HG03045 (cell line): Measurements from ENCODE around the gene TRIM21.
A peak's percentile ranks its signal among the peaks of the same experiment; 100 is the strongest.
"Not testable (repeated sequence)": the region's sequence is repeated elsewhere in the genome, so short reads cannot be mapped to it uniquely, and the experiment has no call there.

Source experiments
- ATAC-seq: cut with Tn5 transposase; IDR thresholded peaks from one replicate; pipeline ENCODE4 v1.9.1; 2021; ENCODE audit warnings: mild to moderate bottlenecking, moderate library complexity; ENCODE audit not compliant: unreplicated experiment

The TRIM21 gene

DNA sequence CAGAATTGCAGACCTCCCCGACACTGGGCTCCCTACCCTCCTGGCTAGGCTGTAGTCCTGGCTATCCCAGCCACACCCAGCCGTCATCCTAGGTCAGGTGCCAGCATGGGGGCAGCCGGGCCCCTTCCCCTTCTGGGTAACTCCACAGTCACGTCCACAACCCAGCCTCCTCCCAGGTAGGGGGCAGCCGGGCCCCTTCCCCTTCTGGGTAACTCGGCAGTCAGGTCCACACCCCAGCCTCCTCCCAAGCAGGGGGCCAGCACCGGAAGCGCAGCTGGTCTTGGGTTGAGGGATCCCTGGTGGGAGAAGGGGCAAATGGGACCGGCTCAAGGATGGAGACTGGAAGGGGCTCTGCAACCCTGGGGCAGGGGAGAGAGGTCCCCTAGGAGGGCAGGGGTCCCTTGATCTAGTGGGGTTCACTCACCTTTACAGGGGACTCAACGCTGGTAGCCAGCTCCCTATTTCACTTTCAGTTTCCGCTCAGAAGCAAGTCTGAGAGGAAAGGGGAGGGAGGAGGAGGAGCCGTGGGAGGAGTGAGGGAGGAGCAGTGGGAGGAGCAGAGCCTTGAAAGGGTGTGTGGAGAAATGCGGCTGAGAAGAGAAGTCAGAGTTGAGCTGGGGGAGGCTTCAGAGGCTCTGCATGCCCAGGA is at the start of gene TRIM21:
Gene TRIM21 (minus strand): TSS at position 494 of the 649 bp plus-strand sequence. CDS start 3,293 bp downstream, outside the sequence.
- ATAC-seq = peak; percentile 100

GRCh38 chr11:4441515-4441914 is 48.0 kb upstream of the TRIM21 start:
- ATAC-seq = no peak

GRCh38 chr11:4436411-4436810 is 42.9 kb upstream of the TRIM21 start:
- no peak for ATAC-seq

- no peak for ATAC-seq
Measured at GRCh38 chr11:4433856-4434255, 40.4 kb upstream of the TRIM21 start.

- ATAC-seq = no peak
Measured at GRCh38 chr11:4430051-4430450, 36.5 kb upstream of the TRIM21 start.

GRCh38 chr11:4418403-4418802 is 24.9 kb upstream of the TRIM21 start:
- no peak for ATAC-seq

DNA sequence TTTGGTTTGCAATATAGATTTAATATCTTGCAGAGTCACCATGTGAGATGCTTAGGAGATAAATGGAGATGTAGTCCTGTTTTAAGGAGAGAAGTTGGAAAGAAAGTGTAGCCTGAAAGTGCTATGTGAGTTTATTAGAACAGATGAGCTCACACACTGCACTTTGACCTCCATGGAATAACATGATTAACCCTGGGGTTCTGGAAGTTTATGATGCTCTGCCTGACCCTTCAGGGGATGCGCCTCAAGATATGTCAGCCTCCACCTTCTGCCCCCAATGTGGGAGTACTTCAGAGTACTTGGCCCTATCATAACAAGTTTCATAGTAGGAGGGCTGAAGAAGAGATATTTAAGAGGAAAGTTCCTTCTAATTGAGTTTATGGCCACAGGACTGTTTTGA is 23.3 kb upstream of the TRIM21 start:
- no peak for ATAC-seq

DNA sequence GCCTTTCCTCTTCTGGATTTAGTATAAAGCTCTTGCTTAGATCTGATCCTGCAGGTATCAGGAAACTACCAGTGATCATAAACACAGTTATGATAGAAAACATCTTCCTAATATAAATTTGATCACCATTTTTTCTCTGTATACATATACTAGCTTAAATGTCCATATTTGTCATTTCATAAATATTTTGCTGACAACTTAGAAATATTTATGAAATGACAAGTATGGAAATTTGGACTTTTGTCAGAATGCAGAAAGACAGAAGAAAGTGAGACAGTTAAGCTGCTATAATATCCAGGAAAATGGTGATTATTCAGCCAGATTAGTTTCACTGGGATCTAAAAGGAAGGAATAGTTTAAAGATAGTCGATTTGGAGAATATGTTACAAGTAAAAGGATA is 22.8 kb upstream of the TRIM21 start:
- ATAC-seq = no peak

DNA sequence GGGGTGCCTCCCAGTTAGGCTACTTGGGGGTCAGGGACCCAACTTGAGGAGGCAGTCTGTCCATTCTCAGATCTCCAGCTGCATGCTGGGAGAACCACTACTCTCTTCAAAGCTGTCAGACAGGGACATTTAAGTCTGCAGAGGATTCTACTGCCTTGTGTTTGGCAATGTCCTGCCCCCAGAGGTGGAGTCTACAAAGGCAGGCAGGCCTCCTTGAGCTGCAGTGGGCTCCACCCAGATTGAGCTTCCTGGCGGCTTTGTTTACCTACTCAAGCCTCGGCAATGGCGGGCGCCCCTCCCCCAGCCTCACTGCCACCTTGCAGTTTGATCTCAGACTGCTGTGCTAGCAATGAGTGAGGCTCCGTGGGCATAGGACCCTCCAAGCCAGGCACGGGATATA is 12.7 kb upstream of the TRIM21 start:
- ATAC-seq = not testable (repeated sequence)

DNA sequence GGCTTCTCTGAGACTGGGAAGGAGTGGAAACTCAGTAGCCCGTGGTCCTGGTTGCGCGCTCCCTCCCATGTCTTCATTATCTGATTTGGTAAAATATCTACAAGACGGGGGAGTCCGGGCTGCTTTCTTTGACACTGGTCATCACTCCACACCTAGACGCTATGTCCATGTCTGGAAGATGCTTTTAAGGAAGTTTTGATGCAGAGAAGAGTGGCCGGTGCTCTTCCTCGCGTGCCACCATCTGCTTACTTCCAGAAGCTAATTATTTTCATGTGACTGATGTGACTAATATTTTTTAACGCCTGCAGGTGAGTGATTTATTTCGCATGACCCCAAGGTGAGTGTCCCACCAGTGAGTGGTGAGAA is 339 bp upstream of the TRIM21 start:
- peak; percentile 18 for ATAC-seq

GRCh38 chr11:4388221-4388620 is 5.3 kb downstream of the TRIM21 start:
- no peak for ATAC-seq

DNA sequence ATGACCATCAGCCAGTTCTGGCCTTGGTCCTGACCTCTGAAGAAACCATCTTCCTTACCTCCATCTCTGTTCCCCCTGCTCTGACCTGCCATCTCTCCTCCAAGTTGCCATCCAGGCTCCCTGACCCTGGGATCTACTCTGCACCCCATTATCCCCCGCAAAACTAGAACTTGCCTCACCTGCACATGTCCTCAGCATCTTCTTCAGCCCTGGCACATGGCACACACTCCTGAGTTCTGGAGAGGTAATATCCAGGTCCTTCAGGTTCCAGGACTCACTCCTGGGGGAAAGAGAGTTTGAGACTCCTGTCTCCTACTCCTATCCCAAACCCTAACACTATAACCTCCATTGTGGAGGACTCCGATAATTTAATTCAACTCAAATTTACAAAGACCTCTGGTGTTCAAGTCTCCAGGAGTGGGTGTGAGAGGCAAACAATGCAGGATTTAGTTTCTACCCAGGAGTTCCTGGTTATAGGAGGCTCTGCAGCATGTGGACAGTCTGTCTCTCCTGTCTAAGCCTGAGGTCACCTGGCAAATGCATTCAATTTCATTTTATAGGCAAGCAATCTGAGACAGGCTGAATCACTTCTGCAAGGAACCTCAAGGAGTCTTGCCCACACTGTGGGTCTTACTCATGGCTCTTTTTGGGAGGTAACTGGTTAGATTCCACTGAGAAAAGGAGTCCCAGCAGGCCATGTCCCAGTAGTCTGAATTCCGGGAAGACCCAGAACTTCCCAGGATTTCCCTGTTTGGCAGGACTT is 7.3 kb downstream of the TRIM21 start:
- no peak for ATAC-seq

- no peak for ATAC-seq
Measured at GRCh38 chr11:4381901-4382300, 11.6 kb downstream of the TRIM21 start.

- ATAC-seq = no peak
Measured at GRCh38 chr11:4375431-4376140, 17.9 kb downstream of the TRIM21 start.

GRCh38 chr11:4370166-4370565 is 23.3 kb downstream of the TRIM21 start:
- no peak for ATAC-seq

DNA sequence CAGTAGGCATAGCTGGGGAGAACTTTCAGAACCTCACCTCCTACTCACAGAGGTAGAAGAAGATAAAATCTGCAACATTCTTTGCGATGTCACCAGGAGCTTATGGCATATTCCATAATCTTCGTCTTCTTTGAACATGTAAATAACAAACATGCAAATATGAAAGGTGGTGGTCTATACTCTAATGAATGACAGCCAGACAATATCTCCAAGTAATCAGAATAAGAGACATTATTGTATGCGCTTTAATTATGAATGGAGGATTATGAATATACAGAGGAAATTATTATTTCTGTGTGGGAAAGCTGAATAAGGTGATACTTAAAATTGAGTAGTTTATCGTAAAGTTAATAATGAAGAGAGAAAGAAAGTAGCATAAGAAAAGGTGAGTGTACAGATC is 25.2 kb downstream of the TRIM21 start, which contains the start of gene OR52B4:
Gene OR52B4 (minus strand): TSS at position 101 of the 400 bp plus-strand sequence. CDS start 91 bp downstream, at position 10.
- no peak for ATAC-seq

DNA sequence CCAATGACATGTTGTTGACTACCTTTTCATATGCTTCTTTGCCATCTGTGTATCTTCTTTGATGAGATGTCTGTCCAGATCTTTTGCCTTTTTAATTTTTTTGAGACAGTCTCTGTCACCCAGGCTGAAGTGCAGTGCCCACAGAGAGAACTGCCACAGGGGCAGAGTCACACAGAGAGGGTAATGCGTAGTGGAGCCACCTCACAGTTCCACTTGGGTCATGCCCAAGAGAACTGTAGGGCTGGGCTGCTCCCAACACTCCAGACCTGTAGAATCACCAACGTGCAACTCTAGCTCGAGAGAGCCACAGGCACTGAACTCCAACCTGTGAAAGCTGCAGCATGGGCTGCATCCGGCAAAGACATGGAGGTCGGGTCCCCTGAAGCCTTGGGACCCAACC is 45.4 kb downstream of the TRIM21 start:
- not testable (repeated sequence) for ATAC-seq

DNA sequence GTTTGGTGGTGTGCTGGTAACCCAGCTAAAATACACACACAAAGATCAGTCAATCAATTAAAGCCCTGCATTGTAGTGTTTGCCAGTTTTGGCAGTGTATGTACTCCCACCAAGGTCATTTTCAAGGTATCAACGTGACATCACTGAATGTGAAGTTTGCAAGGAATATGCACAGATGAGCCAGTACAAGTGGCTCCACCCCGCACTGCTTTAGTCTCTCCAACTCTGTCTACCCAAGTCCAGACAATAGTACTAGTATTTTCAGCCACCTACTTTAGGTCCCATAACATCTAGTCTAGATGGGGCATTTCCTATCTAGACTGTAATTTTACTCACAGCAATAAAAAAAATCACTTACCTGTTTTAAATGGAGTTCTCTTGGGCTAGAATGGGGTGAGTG is 48.1 kb downstream of the TRIM21 start:
- not testable (repeated sequence) for ATAC-seq
